Glomerular visceral epithelial cell (primary cell): ENCODE data around the gene CRB2.
A peak's percentile ranks its signal among the peaks of the same experiment; 100 is the strongest.

ENCODE experiments used
- DNase-seq: peaks from one replicate; pipeline ENCODE4 v3.0.0-alpha.2; 2016; ENCODE audit errors: extremely low spot score

Gene CRB2

GRCh38 chr9:123364241-123364824 lies 8.3 kb downstream of the CRB2 start:
- peak; percentile 96 for DNase-seq

GRCh38 chr9:123365287-123365880 lies 9.4 kb downstream of the CRB2 start:
- DNase-seq: no peak

DNA sequence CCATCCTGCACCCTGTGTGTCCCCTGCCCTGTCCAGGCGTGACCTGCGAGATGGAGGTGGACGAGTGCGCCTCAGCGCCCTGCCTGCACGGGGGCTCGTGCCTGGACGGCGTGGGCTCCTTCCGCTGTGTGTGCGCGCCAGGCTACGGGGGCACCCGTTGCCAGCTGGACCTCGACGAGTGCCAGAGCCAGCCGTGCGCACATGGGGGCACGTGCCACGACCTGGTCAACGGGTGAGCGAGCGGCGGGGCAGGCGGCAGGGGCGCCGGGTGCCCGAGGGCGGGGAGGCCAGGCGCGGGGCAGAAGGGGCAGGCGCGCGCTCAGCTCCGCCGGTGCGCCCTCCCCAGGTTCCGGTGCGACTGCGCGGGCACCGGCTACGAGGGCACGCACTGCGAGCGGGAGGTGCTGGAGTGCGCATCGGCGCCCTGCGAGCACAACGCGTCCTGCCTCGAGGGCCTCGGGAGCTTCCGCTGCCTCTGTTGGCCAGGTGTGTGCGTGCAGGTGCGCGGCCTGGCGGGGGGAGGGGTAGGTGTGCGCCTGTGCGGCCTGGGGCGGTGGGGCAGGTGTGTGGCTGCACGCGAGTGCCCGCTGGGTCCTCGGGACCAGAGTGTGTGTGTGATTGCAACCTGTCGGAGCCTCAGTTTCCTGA lies 10.0 kb downstream of the CRB2 start:
- DNase-seq: no peak

GRCh38 chr9:123368023-123368422 lies 12.0 kb downstream of the CRB2 start:
- peak; percentile 36 for DNase-seq

- peak; percentile 33 for DNase-seq
Measured at GRCh38 chr9:123368536-123369153, 12.6 kb downstream of the CRB2 start.

GRCh38 chr9:123369296-123369695 lies 13.3 kb downstream of the CRB2 start:
- DNase-seq: no peak

GRCh38 chr9:123370108-123370507 lies 14.1 kb downstream of the CRB2 start:
- DNase-seq: no peak

GRCh38 chr9:123370526-123371227 lies 14.7 kb downstream of the CRB2 start:
- DNase-seq: no peak

DNA sequence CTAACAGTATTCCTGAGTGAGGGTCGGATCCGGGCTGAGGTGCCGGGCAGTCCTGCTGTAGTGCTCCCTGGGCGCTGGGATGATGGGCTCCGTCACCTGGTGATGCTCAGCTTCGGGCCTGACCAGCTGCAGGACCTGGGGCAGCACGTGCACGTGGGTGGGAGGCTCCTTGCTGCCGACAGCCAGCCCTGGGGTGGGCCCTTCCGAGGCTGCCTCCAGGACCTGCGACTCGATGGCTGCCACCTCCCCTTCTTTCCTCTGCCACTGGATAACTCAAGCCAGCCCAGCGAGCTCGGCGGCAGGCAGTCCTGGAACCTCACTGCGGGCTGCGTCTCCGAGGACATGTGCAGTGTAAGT lies 15.2 kb downstream of the CRB2 start:
- DNase-seq: no peak

GRCh38 chr9:123371805-123372590 lies 16.0 kb downstream of the CRB2 start:
- DNase-seq: no peak

DNA sequence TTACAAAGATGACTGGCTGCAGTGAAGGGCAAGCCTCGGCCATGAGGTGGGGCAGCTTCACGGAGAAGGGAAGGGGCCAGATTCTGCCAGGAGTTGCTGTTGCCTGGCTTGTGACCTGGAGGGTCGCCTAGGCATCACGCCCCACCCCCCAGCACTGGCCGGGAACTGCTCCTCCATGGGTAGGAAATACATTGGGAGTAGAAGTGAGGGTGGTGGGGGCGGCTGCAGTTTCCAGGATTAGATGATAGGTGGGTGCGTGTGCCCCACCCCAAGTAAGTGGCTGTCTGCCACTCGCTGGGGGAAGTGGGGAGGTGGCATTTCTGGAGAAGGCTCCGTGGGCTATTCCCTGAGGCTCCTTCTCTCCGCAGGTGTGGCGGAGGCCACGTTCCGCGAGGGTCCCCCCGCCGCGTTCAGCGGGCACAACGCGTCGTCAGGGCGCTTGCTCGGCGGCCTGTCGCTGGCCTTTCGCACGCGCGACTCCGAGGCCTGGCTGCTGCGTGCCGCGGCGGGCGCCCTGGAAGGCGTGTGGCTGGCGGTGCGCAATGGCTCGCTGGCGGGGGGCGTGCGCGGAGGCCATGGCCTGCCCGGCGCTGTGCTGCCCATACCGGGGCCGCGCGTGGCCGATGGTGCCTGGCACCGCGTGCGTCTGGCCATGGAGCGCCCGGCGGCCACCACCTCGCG lies 16.9 kb downstream of the CRB2 start:
- DNase-seq: no peak

DNA sequence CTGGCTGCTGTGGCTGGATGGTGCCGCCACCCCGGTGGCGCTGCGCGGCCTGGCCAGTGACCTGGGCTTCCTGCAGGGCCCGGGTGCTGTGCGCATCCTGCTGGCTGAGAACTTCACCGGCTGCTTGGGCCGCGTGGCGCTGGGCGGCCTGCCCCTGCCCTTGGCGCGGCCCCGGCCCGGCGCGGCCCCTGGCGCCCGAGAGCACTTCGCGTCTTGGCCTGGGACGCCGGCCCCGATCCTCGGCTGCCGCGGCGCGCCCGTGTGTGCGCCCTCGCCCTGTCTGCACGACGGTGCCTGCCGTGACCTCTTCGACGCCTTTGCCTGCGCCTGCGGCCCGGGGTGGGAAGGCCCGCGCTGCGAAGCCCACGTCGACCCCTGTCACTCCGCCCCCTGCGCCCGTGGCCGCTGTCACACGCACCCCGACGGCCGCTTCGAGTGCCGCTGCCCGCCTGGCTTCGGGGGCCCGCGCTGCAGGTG lies 17.5 kb downstream of the CRB2 start:
- no peak for DNase-seq

- no peak for DNase-seq
Measured at GRCh38 chr9:123373946-123374345, 17.9 kb downstream of the CRB2 start.

DNA sequence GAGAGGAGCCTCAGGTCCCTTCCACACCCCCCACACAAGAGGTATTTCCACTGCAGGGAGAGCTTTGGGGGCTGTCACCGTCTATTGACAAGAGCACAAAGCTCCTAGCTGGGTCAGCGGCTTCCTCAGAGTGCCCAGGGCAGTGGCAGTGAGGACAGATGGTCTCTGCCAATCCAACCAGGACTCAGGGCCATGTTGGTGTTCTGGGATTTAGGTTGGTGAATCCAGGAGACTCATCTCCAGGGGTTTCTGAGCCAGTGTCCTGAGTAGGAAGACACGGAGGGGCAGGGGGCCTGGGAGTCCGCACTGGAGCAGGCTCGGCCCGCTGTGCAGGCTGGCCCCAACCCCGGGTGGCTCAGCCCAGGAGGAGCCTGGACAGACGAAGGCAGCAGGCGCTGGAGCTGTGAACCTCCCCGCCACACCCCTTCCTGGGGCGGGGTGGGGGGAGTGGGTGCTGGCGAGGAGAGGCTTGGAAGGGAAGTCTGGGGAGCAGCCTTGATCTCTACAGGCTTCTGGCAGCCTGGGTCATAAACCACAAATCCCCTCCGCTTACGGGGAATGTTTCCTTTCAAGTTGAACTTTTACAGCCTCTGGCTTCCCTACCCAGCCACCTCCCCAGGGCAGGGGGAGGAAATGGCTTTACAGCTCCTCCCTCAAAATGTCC lies 19.6 kb downstream of the CRB2 start:
- DNase-seq: peak; percentile 88

DNA sequence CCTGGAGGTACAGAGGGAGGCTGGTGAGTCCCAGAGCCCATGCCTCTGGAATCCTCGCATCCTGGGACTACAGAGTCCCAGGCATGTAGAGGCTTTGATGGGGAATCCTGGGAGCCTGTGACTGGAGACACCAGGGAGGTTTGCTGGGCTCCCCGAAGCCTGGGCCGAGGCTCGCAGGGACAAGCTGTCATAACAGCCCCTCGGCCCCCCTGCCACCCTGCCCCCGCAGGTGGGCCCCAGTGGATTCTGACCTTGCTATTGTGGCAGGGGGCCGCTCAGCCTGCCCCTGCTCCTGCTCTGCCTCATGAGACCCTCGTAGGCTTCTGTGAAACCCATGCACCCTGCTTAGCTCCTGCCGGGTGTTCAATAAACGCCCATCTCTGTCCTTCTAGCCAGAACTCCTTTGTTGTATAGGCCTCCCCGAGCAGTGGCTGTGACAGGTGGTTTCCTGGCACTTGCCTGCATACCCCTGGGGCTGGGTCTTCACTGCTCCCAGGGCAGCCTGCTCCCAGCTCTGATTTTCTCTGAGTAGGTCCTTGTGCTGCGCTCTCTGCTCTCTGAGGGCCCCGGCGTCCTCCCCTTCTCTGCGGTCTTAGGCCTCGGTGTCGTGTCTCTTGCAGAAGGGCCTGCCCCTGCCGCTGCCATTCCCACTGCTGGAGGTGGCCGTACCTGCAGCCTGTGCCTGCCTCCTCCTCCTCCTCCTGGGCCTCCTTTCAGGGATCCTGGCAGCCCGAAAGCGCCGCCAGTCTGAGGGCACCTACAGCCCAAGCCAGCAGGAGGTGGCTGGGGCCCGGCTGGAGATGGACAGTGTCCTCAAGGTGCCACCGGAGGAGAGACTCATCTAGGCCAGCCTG lies 20.4 kb downstream of the CRB2 start:
- DNase-seq: no peak

DNA sequence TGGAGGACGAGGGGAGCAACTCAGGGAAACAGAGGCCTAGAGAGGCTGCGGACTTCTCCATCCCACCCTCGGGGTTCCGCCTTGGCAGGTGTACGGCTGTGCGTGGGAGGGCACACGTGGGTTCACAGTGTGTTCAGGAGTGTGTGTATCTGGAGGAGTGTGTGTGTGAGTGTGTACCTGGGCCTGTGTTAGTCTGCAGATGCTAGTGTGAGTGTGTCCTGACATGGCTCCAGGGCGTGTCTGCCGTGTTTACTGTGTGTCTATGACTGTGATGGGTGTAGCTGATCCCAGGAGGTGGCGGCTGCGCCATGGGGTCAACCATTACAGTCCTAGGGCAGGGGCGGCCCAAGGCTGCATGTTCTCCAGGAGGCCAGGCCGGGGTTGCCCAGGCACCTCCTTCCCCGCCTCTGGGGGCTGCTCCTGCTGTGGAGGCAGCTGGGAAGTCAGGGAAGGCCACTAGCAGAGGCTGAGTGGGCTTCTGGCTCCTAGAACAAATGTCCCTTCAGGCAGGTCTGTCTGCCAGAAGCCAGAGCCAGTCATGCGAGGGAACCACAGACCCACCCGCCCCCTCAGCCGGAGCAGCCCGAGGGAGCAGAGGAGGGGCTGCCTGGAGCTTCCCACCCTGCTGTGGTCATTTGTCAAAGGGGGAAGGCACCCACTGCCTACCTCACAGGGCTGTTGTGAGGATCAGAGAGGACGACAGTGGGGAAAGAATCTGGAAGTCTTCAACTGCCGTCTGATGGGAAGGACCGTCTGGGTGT lies 21.4 kb downstream of the CRB2 start:
- peak; percentile 56 for DNase-seq

DNA sequence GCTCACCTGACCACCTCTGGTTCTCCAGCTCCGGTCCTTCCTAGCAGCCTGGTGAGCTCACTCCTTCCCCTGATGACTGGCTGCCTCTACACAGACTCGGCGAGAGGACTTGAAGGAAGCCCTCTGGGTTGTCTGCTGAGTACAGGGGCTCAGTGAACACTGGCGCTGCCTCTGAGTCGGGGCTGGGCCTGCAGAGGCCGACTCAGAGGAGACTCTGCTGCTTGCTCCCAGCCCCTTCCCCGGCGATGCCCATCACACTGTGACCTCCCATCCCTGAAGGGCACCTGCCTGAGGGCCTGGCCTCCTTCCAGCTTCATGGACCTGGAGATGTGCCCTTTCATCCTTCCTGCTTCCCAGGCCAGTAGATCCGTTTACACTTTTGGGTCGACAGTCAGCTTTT lies 22.0 kb downstream of the CRB2 start:
- DNase-seq: no peak

DNA sequence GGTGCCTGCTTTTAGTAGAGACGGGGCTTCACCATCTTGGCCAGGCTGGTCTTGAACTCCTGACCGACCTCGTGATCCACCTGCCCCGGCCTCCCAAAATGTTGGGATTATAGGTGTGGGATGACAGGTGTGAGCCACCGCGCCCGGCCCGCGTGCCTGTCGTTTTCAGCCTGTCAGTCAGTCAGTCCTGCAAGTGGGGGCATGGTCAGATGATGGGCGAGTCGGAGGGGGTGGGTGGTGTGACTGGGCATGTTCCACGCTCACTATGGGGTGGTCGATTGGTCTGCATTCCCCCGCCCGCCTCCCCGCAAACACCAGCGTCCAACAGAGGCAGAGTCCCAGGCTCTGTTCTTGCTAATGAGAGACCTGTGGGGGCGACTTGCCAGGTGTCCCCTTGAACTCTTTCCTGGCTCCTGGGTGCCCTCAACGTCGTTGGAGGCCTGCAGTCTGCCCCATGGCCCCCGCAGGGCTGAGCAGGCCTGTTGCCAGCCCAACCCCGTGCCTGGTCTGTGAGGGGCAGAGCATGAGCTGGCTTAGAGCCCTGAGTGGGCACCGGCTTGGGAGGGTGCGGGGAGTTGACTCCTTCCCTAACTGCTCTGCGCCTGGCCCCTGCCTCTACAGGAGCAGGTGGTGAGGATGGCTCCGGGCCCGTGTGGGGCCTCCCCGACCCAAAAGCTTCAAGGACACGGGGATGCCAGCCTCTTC lies 23.1 kb downstream of the CRB2 start:
- no peak for DNase-seq
